K562 treated with DMSO at 1 percent for 12 hours (cell line): ENCODE measurements around the gene DARS2. TPM values are rescaled to one million over a fixed set of nuclear protein-coding genes. Genes with fewer than 3 reads are reported as not detected.

Experiments used
- total RNA-seq: library from RNA; unstranded; fragments of 300-600 nt; gene quantifications from 2 replicates; pipeline ENCODE4 v1.2.3, GENCODE V29; 2022; ENCODE audit not compliant: insufficient read depth

The DARS2 gene, protein sequence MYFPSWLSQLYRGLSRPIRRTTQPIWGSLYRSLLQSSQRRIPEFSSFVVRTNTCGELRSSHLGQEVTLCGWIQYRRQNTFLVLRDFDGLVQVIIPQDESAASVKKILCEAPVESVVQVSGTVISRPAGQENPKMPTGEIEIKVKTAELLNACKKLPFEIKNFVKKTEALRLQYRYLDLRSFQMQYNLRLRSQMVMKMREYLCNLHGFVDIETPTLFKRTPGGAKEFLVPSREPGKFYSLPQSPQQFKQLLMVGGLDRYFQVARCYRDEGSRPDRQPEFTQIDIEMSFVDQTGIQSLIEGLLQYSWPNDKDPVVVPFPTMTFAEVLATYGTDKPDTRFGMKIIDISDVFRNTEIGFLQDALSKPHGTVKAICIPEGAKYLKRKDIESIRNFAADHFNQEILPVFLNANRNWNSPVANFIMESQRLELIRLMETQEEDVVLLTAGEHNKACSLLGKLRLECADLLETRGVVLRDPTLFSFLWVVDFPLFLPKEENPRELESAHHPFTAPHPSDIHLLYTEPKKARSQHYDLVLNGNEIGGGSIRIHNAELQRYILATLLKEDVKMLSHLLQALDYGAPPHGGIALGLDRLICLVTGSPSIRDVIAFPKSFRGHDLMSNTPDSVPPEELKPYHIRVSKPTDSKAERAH
- 12.3 and 33.9 TPM in 2 replicates for total RNA-seq

GRCh38 chr1:173824315-173825081, at the start of gene DARS2, which contains the start of gene CENPL:
TSS of gene DARS2 (plus strand) at chr1:173824673. CDS start at chr1:173825230, 557 bp downstream.
TSS of gene CENPL (minus strand) at chr1:173824883. CDS start at chr1:173811299, 13,584 bp downstream.

GRCh38 chr1:173867753-173868265, 43.3 kb downstream of the DARS2 start, which contains the start of gene GAS5:
TSS of gene GAS5 (minus strand) at chr1:173867989.

GRCh38 chr1:173868266-173869020, 44.0 kb downstream of the DARS2 start, which contains the start of gene ZBTB37:
TSS of gene ZBTB37 (plus strand) at chr1:173868380. CDS start at chr1:173870226, 1,846 bp downstream.

Other genes starting within 250 kb of the DARS2 start
- not detected in 2 replicates for gene SLC9C2, start 221.6 kb upstream of the DARS2 start, total RNA-seq
- not detected in 2 replicates for gene TEX50, start 189.3 kb upstream of the DARS2 start, total RNA-seq
- gene ANKRD45, start 154.8 kb upstream of the DARS2 start, total RNA-seq, result not detected in 2 replicates
- 6.2 and 34.7 TPM in 2 replicates for gene KLHL20, start 109.7 kb upstream of the DARS2 start, total RNA-seq
- 10.2 and 22.5 TPM in 2 replicates for gene CENPL, start 210 bp downstream of the DARS2 start, total RNA-seq
- gene GAS5, start 43.3 kb downstream of the DARS2 start, total RNA-seq, result 2,253 and 2,734 TPM in 2 replicates
- 0.40 and 5.3 TPM in 2 replicates for gene ZBTB37, start 43.7 kb downstream of the DARS2 start, total RNA-seq
- 7.3 and 8.0 TPM in 2 replicates for gene SERPINC1, start 92.7 kb downstream of the DARS2 start, total RNA-seq
- 1.0 and 6.6 TPM in 2 replicates for gene RC3H1, start 197.7 kb downstream of the DARS2 start, total RNA-seq